CD4-positive, alpha-beta T cell treated with Interleukin-2 at 100 ng/mL for 4 hours (primary cell): Measurements from ENCODE around the gene TMEM175.
"Not testable (repeated sequence)": the region's sequence is repeated elsewhere in the genome, so short reads cannot be mapped to it uniquely, and the experiment has no call there.

ENCODE experiments used
- DNase-seq: peaks from one replicate; pipeline ENCODE4 v3.0.0-alpha.2; 2020; ENCODE audit warnings: low spot score

Gene TMEM175

GRCh38 chr4:917992-918391 is 14.3 kb upstream of the TMEM175 start:
- DNase-seq = no peak

- not testable (repeated sequence) for DNase-seq
Observed at GRCh38 chr4:918591-918990, 13.7 kb upstream of the TMEM175 start.

- DNase-seq = not testable (repeated sequence)
Observed at GRCh38 chr4:919004-919680, 13.1 kb upstream of the TMEM175 start.

- no peak for DNase-seq
Observed at GRCh38 chr4:921830-922331, 10.4 kb upstream of the TMEM175 start.

- DNase-seq = peak; percentile 10
Observed at GRCh38 chr4:924107-925096, 7.9 kb upstream of the TMEM175 start.

GRCh38 chr4:925171-925570 is 7.1 kb upstream of the TMEM175 start:
- DNase-seq = no peak

GRCh38 chr4:925771-926500 is 6.3 kb upstream of the TMEM175 start:
- no peak for DNase-seq

GRCh38 chr4:926538-926937 is 5.7 kb upstream of the TMEM175 start:
- DNase-seq = no peak

GRCh38 chr4:927566-927965 is 4.7 kb upstream of the TMEM175 start:
- DNase-seq = not testable (repeated sequence)

GRCh38 chr4:929096-929765 is 3.0 kb upstream of the TMEM175 start:
- DNase-seq = no peak

- DNase-seq = peak; percentile 21
Observed at GRCh38 chr4:930028-930551, 2.2 kb upstream of the TMEM175 start.

- DNase-seq = no peak
Observed at GRCh38 chr4:930827-931193, 1.4 kb upstream of the TMEM175 start.

- DNase-seq = no peak
Observed at GRCh38 chr4:931194-931959, 883 bp upstream of the TMEM175 start.

- DNase-seq = no peak
Observed at GRCh38 chr4:932713-933070, 432 bp downstream of the TMEM175 start.

- not testable (repeated sequence) for DNase-seq
Observed at GRCh38 chr4:939508-939907, 7.2 kb downstream of the TMEM175 start.

- no peak for DNase-seq
Observed at GRCh38 chr4:945274-946102, 13.2 kb downstream of the TMEM175 start.

- no peak for DNase-seq
Observed at GRCh38 chr4:946103-946450, 13.8 kb downstream of the TMEM175 start.

- no peak for DNase-seq
Observed at GRCh38 chr4:946517-947471, 14.5 kb downstream of the TMEM175 start.

- no peak for DNase-seq
Observed at GRCh38 chr4:947491-947971, 15.3 kb downstream of the TMEM175 start.
